Fibroblast of skin of right biceps (primary cell): ENCODE data around the gene RNF13.
"Not testable (repeated sequence)": the region's sequence is repeated elsewhere in the genome, so short reads cannot be mapped to it uniquely, and the experiment has no call there.

Experiments
- DNase-seq: peaks from one replicate; pipeline ENCODE4 v3.0.0-alpha.2; 2013

The RNF13 gene

GRCh38 chr3:149902498-149903139 lies 89.6 kb downstream of the RNF13 start:
- no peak for DNase-seq

- DNase-seq: no peak
These were observed 93.0 kb downstream of the RNF13 start for GRCh38 chr3:149906036-149906435.

GRCh38 chr3:149908424-149908957 lies 95.5 kb downstream of the RNF13 start:
- no peak for DNase-seq

GRCh38 chr3:149909923-149910322 lies 96.9 kb downstream of the RNF13 start:
- DNase-seq: no peak

- no peak for DNase-seq
These were observed 104.2 kb downstream of the RNF13 start for GRCh38 chr3:149917124-149917667.

- DNase-seq: no peak
These were observed 106.5 kb downstream of the RNF13 start for GRCh38 chr3:149919509-149919908.

- DNase-seq: no peak
These were observed 107.1 kb downstream of the RNF13 start for GRCh38 chr3:149920119-149920518.

GRCh38 chr3:149933008-149933407 lies 120.0 kb downstream of the RNF13 start:
- no peak for DNase-seq

- DNase-seq: no peak
These were observed 120.8 kb downstream of the RNF13 start for GRCh38 chr3:149933858-149934257.

GRCh38 chr3:149934524-149934923 lies 121.5 kb downstream of the RNF13 start:
- DNase-seq: peak; percentile 58

GRCh38 chr3:149936812-149937230 lies 123.8 kb downstream of the RNF13 start:
- DNase-seq: peak; percentile 65

GRCh38 chr3:149938392-149939055 lies 125.5 kb downstream of the RNF13 start:
- DNase-seq: peak; percentile 40

- DNase-seq: peak; percentile 62
These were observed 128.2 kb downstream of the RNF13 start for GRCh38 chr3:149941186-149941585.

GRCh38 chr3:149941946-149942345 lies 128.9 kb downstream of the RNF13 start:
- no peak for DNase-seq

GRCh38 chr3:149942409-149942808 lies 129.4 kb downstream of the RNF13 start:
- no peak for DNase-seq

GRCh38 chr3:149943966-149944365 lies 131.0 kb downstream of the RNF13 start:
- DNase-seq: not testable (repeated sequence)

- DNase-seq: no peak
These were observed 134.2 kb downstream of the RNF13 start for GRCh38 chr3:149947231-149947630.

GRCh38 chr3:149949181-149949580 lies 136.2 kb downstream of the RNF13 start:
- no peak for DNase-seq

- DNase-seq: peak; percentile 58
These were observed 141.8 kb downstream of the RNF13 start for GRCh38 chr3:149954812-149955211.

GRCh38 chr3:149955449-149955848 lies 142.4 kb downstream of the RNF13 start:
- DNase-seq: no peak

GRCh38 chr3:149957361-149958125 lies 144.5 kb downstream of the RNF13 start:
- DNase-seq: no peak

GRCh38 chr3:149958171-149958796 lies 145.3 kb downstream of the RNF13 start:
- DNase-seq: no peak

GRCh38 chr3:149959443-149959842 lies 146.4 kb downstream of the RNF13 start:
- no peak for DNase-seq
